ENCODE data around the gene SPTSSA.
"Not testable (repeated sequence)": the region's sequence is repeated elsewhere in the genome, so short reads cannot be mapped to it uniquely, and the experiment has no call there.

SPTSSA gene

DNA sequence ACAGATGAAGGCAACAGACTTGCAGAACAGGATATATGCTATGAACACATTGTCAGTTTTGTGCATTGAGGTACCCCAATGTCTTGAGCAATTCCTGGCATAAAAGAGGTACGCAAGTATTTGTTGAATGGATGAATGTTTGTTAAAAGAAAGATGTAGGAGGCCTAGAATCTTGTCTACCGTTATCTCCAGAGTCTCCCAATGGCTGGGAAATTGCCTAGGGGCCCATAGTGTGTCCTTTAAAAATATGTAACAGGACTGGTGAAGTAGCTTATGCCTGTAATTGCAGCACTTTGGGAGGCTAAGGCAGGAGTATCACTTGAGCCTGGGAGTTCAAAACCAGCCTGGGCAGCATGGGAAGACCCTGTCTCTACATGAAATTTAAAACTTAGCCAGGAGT, 20.4 kb upstream of the SPTSSA start:
- no peak overlapping the region for H3K27ac ChIP-seq
- TF ChIP-seq, protein P1, sequence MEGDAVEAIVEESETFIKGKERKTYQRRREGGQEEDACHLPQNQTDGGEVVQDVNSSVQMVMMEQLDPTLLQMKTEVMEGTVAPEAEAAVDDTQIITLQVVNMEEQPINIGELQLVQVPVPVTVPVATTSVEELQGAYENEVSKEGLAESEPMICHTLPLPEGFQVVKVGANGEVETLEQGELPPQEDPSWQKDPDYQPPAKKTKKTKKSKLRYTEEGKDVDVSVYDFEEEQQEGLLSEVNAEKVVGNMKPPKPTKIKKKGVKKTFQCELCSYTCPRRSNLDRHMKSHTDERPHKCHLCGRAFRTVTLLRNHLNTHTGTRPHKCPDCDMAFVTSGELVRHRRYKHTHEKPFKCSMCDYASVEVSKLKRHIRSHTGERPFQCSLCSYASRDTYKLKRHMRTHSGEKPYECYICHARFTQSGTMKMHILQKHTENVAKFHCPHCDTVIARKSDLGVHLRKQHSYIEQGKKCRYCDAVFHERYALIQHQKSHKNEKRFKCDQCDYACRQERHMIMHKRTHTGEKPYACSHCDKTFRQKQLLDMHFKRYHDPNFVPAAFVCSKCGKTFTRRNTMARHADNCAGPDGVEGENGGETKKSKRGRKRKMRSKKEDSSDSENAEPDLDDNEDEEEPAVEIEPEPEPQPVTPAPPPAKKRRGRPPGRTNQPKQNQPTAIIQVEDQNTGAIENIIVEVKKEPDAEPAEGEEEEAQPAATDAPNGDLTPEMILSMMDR (conservative IDR thresholded peaks at IDR 0.05): no peak
- TF ChIP-seq ZFX (IDR thresholded peaks at IDR 0.05): no peak

DNA sequence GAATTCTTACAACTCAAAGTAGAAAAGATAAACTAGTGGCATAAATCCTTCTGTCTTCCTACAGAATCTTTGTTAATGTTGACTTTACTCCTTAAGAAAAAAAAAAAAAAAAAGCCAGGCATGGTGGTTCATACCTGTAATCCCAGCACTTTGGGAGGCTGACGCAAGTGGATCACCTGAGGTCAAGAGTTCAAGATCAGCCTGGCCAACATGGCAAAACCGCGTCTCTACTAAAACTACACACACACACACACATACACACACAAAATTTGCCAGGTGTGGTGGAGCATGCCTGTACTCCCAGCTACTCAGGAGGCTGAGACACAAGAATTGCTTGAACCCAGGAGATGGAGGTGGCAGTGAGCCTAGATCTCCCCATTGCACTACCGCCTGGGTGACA, 17.7 kb upstream of the SPTSSA start:
- TF ChIP-seq ZFX (IDR thresholded peaks at IDR 0.05): no peak
- TF ChIP-seq, protein P1 (conservative IDR thresholded peaks at IDR 0.05): no peak
- no peak overlapping the region for H3K27ac ChIP-seq

DNA sequence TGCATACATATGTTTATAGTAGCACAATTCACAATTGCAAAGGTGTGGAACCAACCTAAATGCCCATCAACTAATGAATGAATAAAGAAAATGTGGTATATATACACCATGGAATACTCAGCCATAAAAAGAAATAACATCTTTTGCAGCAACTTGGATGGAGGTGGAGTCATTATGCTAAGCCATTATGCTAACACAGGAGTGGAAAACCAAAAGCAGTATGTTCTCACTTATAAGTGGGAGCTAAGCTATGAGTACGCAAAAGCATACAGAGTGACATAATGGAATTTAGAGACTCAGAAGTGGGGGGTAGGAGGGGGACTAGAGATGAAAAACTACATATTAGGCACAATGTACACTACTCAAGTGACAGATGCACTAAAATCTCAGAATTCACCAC, 16.2 kb upstream of the SPTSSA start:
- TF ChIP-seq ZFX (IDR thresholded peaks at IDR 0.05): no peak
- TF ChIP-seq, protein P1 (conservative IDR thresholded peaks at IDR 0.05): no peak
- no peak overlapping the region for H3K27ac ChIP-seq

DNA sequence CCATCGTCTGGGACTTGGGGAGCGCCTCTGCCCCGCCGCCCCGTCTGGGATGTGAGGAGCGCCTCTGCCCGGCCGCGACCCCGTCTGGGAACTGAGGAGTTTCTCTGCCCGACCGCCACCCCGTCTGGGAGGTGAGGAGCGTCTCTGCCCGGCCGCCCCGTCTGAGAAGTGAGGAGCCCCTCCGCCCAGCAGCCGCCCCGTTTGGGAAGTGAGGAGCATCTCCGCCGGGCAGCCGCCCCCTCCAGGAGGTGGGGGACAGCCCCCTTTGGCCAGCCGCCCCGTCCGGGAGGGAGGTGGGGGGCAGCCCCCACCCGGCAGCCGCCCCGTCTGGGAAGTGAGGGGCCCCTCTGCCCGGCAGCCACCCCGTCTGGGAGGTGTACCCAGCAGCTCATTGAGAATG, 14.0 kb upstream of the SPTSSA start:
- not testable (repeated sequence) for H3K27ac ChIP-seq

DNA sequence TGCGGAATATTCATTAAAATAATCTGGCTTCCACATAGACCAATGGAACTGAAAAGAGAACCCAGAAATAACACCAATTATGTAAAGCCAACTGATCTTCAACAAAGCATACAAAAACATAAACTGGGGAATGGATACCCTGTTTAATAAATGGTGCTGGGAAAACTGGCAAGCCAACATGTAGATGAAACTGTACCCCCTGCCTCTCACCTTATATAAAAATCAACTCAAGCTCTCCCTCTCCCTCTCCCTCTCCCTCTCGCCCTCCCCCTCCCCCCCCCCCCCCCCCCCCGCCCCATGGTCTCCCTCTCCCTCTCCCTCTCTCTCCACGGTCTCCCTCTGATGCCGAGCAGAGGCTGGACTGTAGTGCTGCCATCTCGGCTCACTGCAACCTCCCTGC, 13.1 kb upstream of the SPTSSA start:
- H3K27ac ChIP-seq: no peak overlapping the region
- TF ChIP-seq, protein P1 (conservative IDR thresholded peaks at IDR 0.05): no peak
- TF ChIP-seq ZFX (IDR thresholded peaks at IDR 0.05): no peak

DNA sequence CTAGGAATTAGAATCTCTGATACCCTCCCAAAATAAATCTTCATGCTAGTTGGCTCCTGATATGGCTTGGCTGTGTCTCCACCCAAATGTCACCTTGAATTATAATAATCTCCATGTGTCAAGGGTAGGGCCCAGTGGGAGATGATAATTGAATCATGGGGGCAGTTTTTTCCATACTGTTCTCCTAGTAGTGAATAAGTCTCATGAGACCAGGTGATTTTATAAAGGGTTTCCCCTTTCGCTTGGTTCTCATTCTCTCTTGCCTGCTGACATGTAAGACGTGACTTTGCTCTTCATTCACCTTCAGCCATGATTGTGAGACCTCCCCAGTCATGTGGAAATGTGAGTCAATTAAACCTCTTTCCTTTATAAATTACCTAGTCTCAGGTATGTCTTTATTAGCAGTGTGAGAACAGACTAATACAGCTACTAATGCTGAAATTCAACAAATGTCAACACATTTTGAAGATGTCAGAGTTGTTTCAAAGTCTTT, 12.2 kb upstream of the SPTSSA start:
- H3K27ac ChIP-seq: no peak overlapping the region

DNA sequence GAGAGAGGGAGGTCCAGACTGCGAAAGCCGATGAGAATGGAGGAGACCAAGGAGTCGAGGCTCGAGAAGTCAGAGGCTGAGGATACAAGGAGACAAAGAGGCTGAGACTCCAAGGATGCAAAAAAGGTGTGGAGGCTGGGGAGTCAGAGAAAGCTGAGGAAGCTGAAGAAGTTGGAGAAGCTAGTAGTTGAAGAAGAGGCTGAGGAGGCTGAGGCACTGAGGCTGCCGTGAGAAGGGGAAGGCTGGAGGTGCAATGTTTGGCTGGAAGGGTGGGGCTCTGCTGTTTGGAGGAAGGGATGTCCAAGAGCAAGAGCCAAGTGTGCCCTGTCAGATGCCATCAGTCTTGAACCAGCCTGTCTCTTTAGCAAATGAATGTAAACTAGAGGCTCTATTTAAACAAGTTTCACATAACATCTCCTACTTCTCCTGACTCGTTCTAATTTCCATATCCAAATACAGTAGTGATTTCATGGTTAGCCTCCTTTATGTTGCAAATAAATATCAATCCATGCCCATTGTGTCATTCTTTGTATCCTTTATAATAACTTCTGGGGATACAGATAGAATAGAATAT, 10.8 kb upstream of the SPTSSA start:
- no peak overlapping the region for H3K27ac ChIP-seq

More for the DNA sequence above, 12.2 kb upstream of the SPTSSA start:
- TF ChIP-seq ZFX (IDR thresholded peaks at IDR 0.05): no peak
- TF ChIP-seq, protein P1 (conservative IDR thresholded peaks at IDR 0.05): no peak

More for the DNA sequence above, 10.8 kb upstream of the SPTSSA start:
- TF ChIP-seq, protein P1 (conservative IDR thresholded peaks at IDR 0.05): no peak
- no peak for TF ChIP-seq ZFX (IDR thresholded peaks at IDR 0.05)

Measured in C4-2B (cell line).